NCI-H226 (cell line): Measurements from ENCODE around the gene PRKN.

Experiments
- DNase-seq: peaks from one replicate; pipeline ENCODE4 v3.0.0-alpha.2; 2015

PRKN gene

GRCh38 chr6:162613310-162613709, 114.3 kb downstream of the PRKN start:
- DNase-seq = no peak

- no peak for DNase-seq
These were observed 115.0 kb downstream of the PRKN start for GRCh38 chr6:162612613-162613012.

- DNase-seq = no peak
These were observed 117.2 kb downstream of the PRKN start for GRCh38 chr6:162610351-162610750.

DNA sequence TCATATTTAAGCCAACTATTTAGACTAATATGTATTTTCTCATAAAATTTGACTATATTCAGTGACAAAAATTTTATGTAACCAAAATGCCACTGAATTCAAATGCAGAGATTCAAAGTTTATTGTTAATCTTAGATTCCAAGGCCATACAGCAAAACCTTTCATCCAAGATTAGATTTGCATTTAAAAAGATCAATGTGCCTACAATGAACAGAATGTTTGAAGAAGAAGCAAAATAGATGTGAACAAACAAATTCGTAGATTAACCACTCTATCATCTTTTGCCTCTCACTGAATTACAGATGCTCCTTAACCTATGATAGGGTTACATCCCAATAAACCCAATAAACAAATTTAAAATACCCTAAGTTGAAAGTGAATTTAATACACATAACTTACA, 121.7 kb downstream of the PRKN start:
- no peak for DNase-seq

GRCh38 chr6:162603231-162604015, 124.1 kb downstream of the PRKN start:
- no peak for DNase-seq

DNA sequence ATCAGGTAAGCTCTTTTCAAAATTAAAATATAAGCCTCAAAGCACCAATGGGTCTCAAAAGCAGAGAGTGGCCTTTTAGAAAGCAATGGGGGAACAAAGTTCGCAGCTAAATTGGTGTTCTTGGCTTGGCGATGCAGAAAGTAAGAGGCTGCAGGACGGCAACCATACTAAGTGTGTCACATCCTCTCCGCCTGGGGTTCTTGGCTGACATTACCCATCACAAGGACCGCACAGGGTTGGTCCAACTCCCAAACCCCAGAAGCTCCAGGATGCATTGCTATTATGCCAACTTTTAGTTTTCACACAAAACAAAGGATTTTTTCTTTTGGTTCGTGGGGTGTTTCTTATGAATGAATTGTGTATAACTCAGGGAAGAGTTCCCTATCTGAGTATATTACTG, 124.8 kb downstream of the PRKN start:
- DNase-seq = no peak

- DNase-seq = no peak
These were observed 130.9 kb downstream of the PRKN start for GRCh38 chr6:162596676-162597075.

DNA sequence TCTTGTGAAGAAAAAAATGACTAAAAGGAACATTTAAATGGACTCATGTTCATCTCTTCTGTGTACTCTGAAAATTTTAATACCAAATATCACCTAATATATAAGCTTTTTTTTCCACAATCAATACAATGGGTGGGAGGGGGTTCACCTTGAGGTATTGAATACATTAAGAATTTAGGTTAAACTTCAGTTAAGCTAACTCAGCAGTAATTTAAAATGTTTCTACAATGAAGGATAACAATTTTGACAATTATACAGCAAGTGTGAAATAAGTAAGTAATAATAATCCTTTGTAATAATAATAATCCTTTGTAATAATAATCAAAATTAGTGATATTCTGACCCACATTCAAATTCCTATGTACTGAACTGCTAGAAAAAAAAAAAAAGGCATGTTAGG, 136.0 kb downstream of the PRKN start:
- no peak for DNase-seq

DNA sequence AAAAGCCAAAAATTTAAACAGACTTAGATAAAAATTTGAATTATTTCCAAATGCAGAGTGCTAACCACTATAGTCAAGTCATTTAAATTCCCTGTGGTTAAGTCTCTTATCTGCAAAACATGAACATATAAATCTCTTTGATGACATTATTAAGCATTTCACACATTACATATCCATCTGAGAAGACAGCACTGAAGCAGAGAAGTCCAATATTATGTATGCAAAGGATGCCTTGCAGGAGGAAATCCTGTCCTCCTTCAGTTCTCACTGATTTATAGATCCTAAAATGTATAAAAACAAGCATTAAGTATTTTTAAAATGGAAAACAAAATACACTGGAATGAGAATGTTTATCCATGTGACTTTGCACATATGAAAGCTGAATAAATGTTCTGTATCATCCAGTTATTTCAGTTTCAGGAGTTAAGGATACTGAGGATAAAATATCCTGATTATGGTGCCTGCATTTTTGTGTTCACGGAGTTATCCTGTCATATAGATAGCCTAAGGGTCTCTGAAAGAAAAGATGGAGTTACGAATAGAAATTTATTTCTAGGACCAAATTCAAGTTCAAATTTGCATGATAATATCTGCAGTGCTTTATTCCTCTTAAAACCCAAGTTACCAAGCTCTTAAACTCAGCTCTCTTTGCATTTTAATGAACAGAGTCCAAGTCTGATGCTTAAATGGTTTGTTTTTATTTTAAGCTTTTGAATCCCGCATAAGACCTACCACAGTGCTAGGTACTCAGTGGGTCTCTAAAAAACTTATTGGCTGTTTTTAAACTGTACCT, 145.4 kb downstream of the PRKN start:
- DNase-seq = no peak

DNA sequence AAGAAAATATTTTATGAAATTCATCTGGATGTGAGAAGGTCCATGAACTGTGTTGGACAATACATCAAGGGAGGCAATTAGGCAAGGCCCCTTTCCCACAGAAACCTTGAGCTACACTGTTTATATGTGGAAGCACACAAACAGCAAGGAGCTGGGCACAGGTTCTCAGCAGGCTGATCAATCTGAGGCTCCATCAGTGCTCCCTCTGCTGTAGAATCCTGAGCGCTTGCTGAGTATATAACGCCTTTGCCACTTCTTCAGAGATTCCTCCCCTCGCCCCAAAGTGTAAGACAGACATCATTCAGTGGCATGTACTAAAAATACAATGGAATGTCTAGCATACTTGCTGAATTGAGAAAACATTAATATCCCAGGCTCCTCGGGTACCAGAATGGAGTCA, 146.9 kb downstream of the PRKN start:
- DNase-seq = no peak

GRCh38 chr6:162576016-162576415, 151.6 kb downstream of the PRKN start:
- DNase-seq = no peak

GRCh38 chr6:162572240-162572639, 155.3 kb downstream of the PRKN start:
- no peak for DNase-seq

DNA sequence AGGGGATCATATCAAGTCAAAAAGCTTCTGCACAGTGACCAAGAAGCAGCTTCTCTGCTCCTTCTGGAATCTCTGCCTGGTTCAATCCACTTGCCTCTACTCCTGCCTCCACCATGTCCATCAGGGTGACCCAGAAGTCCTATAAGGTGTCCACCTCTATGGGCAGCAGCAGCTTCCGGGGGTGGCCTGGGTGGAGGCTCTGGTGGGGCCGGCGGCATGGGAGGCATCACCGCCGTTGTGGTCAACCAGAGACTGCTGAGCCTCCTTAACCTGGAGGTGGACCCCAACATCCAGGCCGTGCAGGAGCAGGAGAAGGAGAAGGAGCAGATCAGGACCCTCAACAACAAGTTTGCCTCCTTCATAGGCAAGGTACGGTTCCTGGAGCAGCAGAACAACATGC, 159.3 kb downstream of the PRKN start:
- no peak for DNase-seq

GRCh38 chr6:162562041-162562440, 165.5 kb downstream of the PRKN start:
- no peak for DNase-seq

GRCh38 chr6:162560891-162561290, 166.7 kb downstream of the PRKN start:
- DNase-seq = no peak

GRCh38 chr6:162554531-162554930, 173.0 kb downstream of the PRKN start:
- no peak for DNase-seq

- DNase-seq = no peak
These were observed 180.7 kb downstream of the PRKN start for GRCh38 chr6:162546905-162547304.

GRCh38 chr6:162543221-162543620, 184.3 kb downstream of the PRKN start:
- DNase-seq = no peak

DNA sequence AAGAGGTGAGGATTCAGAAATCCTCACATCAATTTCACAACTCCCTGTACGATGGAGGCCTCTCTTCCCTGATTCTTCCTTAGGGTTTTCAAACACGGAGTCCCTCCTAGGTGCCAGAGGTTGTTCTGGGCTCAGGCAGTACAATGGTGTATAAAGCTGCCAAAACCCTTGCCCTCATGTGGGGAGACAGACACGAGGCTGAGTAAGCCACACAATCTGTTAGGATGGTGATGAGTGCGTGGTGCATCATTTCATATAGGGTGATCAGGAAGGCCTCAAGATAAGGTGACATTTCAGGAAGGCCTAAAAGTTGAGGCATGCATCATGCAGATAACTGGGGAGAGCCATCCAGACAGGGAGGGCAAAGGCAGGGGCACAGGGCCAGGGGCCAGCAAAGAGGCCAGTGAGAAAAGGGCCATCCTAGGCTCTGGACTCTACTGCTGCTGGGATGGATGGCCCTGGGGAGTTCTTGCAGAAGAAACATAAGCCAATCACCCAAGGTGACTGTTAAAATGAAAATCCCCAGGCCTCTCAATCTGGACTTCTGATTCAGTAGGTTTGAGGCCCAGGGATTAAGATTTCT, 186.5 kb downstream of the PRKN start:
- DNase-seq = no peak

- DNase-seq = no peak
These were observed 188.2 kb downstream of the PRKN start for GRCh38 chr6:162539321-162539720.

- DNase-seq = no peak
These were observed 188.9 kb downstream of the PRKN start for GRCh38 chr6:162538643-162539064.

DNA sequence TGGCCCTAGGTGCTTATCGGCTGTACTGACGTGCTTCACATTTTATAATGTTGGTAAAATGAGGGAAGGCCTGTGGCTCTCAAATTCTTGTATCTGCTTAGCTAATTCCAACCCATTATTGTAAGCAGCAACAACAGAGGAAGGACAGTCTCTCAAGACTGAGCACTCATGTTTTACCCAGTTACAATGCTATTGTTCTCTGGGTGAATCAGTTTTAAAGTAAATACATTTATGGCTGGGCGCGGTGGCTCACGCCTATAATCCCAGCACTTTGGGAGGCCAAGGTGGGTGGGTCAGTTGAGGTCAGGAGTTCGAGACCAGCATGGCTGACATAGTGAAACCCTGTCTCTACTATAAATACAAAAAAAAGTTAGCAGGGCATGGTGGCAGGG, 194.6 kb downstream of the PRKN start:
- no peak for DNase-seq

GRCh38 chr6:162532283-162533008, 195.1 kb downstream of the PRKN start:
- DNase-seq = no peak
